ENCODE measurements around the gene IFITM2. TPM values are rescaled to one million over a fixed set of nuclear protein-coding genes. Genes with fewer than 3 reads are reported as not detected.

IFITM2 gene
- total and polyA plus RNA-seq, 2 of the 4 experiments (the other 2 are of a cell fraction): 31.2 to 564 TPM

DNA sequence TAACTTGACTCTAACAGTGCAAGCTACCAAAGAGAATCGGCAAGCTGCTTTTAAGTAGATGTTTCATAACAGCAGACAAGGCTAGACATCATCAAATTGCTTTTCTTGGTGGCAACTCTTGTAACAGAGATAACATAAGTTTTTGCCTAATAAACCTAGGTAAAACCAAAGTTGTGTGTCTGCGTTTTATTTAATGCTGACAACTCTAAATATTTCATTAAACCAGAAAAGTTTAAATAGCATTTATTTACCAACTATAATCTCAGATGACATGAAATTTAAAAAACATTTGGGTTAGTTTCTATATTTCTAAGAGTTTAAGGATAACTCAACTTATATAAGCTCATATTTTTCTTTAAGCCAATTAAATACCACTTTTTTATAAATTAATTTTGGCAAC lies 32.3 kb downstream of the IFITM2 start:
- no peak overlapping the region for H2BK120ac ChIP-seq (ENCODE audit: low read depth, low read length)
- no peak overlapping the region for H3K27ac ChIP-seq (ENCODE audit: insufficient read depth, low read length)
- H2AFZ ChIP-seq (replicated peaks; ENCODE audit: low read length, poor library complexity): no peak overlapping the region
- H3K4ac ChIP-seq (ENCODE audit: low read depth, low read length): no peak overlapping the region
- H3K4me3 ChIP-seq (ENCODE audit: insufficient read depth, low read depth, low read length): no peak overlapping the region
- ChIA-PET POLR2A (ENCODE audit: unreplicated experiment) (no interaction called here), CTCF (interaction anchor here (0.7 to 1.1 kb wide), 3 partner anchors 9 to 70 kb away, joined by 3 to 4 read pairs (median 3); no protein-coding TSS in a partner anchor)
- H2AK9ac ChIP-seq (replicated peaks; ENCODE audit: low read depth, low read length, poor library complexity): no peak overlapping the region
- no peak overlapping the region for H2AK5ac ChIP-seq (ENCODE audit: low read depth, low read length)
- H3K79me1 ChIP-seq (ENCODE audit: low read depth in 1 of 2, low read length in 2 of 2): no peaks in the 10 kb centered on the region
- no peak overlapping the region for H3K56ac ChIP-seq (ENCODE audit: extremely low read depth, insufficient read depth, low read length)
- H2BK5ac ChIP-seq (ENCODE audit: low read depth, low read length, poor library complexity, severe bottlenecking): no peak overlapping the region
- no peak overlapping the region for H3K14ac ChIP-seq (replicated peaks; ENCODE audit: low read depth, low read length)
- H3K18ac ChIP-seq (ENCODE audit: low read depth, low read length): no peak overlapping the region
- intact Hi-C loops (cut with micrococcal nuclease): no loop called here
- H4K20me1 ChIP-seq (ENCODE audit: insufficient read depth, low read length): no peaks in the 10 kb centered on the region
- dilution Hi-C loops (cut with HindIII; ENCODE audit: low sequenced_read_pairs, unreplicated experiment): no loop called here
- no peak overlapping the region for H3K23ac ChIP-seq (ENCODE audit: low read depth, low read length)
- no peaks in the 10 kb centered on the region for H3K9me3 ChIP-seq (ENCODE audit: control insufficient read depth, insufficient read depth, low read length)
- peaks cover 8% of the 10 kb centered on the region for H3K27me3 ChIP-seq (ENCODE audit: control insufficient read depth, insufficient read depth, low read length)
- peaks cover 5% of the 10 kb centered on the region for H3K4me1 ChIP-seq (ENCODE audit: control insufficient read depth, insufficient read depth, low read length)
- no peak overlapping the region for H2BK15ac ChIP-seq (ENCODE audit: low read depth, low read length)
- DNase-seq (no peak), ATAC-seq (ENCODE audit: low read depth) (no peak)
- H3K4me2 ChIP-seq (ENCODE audit: low read depth, low read length): no peak overlapping the region
- in situ Hi-C loops (cut with MboI; ENCODE audit: low sequenced_read_pairs): no loop called here
- no peak overlapping the region for H4K8ac ChIP-seq (ENCODE audit: low read depth in 2 of 2, low read length in 2 of 2)
- BruUV-seq (replicated peaks): no TSS peak
- WGBS, 2 experiments (ENCODE audit: extremely low coverage in 2 of 2, insufficient read length in 1 of 2): no CpG with 5 or more reads among the region's 2 CpGs
- H4K91ac ChIP-seq (ENCODE audit: insufficient read depth, low read depth, low read length): no peak overlapping the region
- no peak overlapping the region for H3K9ac ChIP-seq (ENCODE audit: low read depth, low read length)
- H3K36me3 ChIP-seq (ENCODE audit: control insufficient read depth, insufficient read depth, low read length): no peaks in the 10 kb centered on the region
- no peak overlapping the region for H2BK20ac ChIP-seq (ENCODE audit: low read depth, low read length)
- H4K5ac ChIP-seq (ENCODE audit: low read depth, low read length): no peak overlapping the region
- TF ChIP-seq BHLHE40 (IDR thresholded peaks at IDR 0.05; ENCODE audit: low read depth, low read length) (no peak), MXI1 (IDR thresholded peaks at IDR 0.05; ENCODE audit: borderline replicate concordance, low read depth, low read length) (no peak), RFX5 (IDR thresholded peaks at IDR 0.05; ENCODE audit: low read depth, low read length) (no peak), MAFK (IDR thresholded peaks at IDR 0.05; ENCODE audit: low read depth, low read length) (peak; percentile 58)
- TF ChIP-seq, protein P1, sequence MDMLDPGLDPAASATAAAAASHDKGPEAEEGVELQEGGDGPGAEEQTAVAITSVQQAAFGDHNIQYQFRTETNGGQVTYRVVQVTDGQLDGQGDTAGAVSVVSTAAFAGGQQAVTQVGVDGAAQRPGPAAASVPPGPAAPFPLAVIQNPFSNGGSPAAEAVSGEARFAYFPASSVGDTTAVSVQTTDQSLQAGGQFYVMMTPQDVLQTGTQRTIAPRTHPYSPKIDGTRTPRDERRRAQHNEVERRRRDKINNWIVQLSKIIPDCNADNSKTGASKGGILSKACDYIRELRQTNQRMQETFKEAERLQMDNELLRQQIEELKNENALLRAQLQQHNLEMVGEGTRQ (IDR thresholded peaks at IDR 0.05; ENCODE audit: low read depth, low read length): no peak
- H3K9me1 ChIP-seq (ENCODE audit: insufficient read depth, low read length): no peaks in the 10 kb centered on the region

Measured in IMR-90 (cell line).